ENCODE data around the gene PTPN11.
"Not testable (repeated sequence)": the region's sequence is repeated elsewhere in the genome, so short reads cannot be mapped to it uniquely, and the experiment has no call there.

Gene PTPN11

DNA sequence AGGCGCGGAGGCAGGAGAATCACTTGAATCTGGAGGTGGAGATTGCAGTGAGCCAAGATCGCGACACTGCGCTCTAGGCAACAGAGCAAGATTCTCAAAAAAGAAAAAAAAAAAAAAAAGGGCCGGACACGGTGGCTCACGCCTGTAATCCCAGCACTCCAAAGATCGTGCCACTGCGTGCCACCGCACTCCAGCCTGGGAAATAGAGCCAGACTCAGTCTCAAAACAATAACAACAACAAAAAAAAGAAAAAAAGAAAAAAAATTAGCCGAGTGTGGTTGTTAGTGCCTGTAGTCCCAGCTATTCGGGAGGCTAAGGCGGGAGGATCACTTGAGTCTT, 8.9 kb upstream of the PTPN11 start:
- no peak for DNase-seq

GRCh38 chr12:112413855-112414625, 4.7 kb upstream of the PTPN11 start:
- DNase-seq = no peak

DNA sequence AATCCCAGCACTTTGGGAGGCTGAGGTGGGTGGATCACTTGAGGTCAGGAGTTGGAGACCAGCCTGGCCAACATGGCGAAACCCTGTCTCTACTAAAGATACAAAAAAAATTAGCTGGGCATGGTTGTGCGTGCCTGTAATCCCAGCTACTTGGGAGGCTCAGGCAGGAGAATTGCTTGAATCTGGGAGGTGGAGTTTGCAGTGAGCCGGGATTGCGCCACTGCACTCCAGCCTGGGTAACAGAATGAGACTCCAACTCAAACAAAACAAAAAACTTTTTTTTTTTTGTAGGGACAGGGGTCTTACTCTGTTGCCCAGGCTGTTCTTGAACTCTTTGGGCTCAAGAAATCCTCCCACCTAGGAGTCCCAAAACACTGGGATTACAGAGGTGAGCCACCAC, 3.3 kb upstream of the PTPN11 start:
- DNase-seq = not testable (repeated sequence)

DNA sequence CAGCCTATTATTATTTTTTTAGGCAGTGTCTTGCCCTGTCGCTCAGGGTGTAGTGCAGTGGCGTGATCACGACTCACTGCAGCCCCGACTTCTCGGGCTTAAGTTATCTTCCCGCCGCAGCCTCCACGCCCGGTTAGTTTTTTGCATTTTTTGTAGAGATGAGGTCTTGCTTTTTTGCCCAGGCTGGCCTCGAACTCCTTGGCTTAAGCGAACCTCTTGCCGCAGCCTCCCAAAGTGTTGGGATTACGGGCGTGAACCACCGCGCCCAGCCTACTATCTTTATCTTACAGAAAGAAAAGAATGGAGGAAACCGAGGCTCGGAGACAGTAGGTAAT, 507 bp upstream of the PTPN11 start:
- DNase-seq = no peak

DNA sequence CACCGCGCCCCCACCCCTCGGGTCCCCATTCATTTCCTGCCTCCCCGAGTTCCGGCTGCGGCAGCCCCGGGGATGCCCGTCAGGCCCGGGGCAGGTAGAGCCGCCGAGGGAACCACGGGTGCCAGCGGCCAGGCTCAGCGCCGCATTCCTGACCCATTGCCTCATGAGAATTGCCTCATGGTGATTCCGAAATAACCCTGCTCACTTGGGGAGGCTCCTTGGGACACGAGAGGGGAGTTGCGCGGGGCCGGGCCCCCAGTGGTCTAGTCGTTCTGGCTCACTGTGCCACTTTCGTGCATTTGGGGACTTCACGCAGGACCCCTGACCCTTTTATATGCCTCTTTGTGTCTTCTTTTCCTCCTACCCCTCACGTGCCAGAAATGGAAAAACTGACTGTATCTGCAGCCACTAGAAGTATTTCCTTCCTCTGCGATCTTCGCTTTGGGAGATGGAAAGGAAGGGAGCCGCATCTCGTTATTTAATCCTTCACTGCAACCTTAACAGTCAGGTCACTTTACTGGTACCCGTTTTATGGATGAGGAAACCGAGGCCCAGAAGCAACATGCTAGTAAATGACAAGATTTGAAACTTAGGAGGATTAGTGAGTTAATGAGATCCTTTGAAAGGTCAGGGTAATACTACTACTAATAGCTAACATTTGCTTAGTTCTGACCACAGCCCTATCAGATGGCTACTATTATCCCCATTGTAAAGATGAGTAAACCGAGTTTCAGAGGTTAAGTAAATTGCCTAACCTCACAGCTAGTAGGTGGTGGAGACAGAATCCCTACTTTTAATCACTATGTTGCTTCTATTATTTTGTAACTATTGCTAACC, 768 bp downstream of the PTPN11 start:
- peak; percentile 9 for DNase-seq

GRCh38 chr12:112420740-112421139, 2.0 kb downstream of the PTPN11 start:
- no peak for DNase-seq

DNA sequence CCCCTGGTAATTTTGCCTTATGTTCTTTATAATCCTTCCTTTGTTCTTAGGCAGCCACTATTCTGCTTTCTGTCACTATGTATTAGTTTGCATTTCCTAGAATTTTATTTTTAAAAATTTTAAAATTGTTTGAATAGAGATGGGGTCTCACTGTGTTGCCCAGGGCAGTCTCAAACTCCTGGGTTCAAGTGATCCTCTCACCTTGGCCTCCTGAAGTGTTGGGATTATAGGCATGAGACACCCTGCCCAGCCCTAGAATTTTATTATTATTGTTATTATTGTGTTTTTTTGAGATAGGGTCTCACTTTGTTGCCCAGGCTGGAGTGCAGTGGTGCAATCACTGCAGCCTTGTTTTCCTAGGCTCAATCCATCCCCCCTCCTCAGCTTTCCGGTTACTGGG, 2.6 kb downstream of the PTPN11 start:
- no peak for DNase-seq

DNA sequence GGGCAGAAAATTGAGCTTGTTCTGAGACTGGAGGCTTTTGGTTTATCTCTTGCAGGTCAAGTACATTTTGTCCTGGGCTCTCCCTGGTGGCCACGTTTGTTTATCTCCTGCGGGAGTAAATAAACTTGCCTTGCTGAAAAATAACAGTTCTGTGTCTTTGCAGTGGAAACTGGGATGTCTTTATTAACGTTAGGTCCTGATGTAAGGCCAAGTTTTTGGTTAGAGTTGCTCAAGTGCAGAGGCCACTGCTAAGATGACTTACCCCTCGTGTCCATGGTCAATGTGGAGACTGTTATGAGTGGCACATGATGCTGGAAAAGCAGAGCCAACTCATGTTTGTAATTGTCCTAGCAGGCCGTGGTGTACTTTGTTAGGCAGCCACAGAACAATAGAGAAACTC, 3.8 kb downstream of the PTPN11 start:
- no peak for DNase-seq

- DNase-seq = no peak
Measured at GRCh38 chr12:112424126-112424525, 5.4 kb downstream of the PTPN11 start.

DNA sequence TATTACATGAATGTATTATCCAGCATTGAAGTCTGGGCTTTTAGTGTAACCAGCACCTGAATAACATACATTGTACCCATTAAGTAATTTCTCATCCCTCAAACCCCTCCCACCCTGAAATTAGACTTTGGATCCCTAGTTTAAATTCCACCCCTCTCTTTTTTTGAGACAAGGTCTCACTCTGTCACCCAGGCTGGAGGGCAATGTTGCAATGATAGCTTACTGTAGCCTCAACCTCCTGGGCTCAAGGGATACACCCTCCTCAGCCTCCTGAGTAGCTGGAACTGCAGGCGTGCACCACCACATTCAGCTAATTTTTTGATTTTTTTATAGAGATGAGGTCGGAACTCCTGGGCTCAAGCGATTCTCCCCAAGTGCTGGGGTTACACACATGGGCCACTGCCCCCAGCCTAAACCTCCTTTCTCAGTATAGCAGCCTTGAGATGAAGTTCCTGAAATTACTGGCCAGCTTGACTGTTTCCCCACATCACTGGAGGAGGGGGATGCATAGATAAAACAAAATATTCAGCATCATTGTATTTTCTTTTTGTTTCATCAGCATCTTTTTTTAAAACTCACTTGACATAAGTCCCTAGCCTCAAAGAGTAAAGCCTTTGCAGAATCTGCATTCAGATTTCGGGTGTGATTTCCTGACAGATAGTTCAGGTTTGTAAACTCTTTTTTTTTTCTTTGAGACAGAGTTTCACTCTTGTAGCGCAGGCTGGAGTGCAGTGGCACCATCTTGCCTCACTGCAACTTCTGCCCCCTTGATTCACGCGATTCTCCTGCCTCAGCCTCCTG, 7.0 kb downstream of the PTPN11 start:
- no peak for DNase-seq

- DNase-seq = no peak
Measured at GRCh38 chr12:112427760-112428159, 9.0 kb downstream of the PTPN11 start.

DNA sequence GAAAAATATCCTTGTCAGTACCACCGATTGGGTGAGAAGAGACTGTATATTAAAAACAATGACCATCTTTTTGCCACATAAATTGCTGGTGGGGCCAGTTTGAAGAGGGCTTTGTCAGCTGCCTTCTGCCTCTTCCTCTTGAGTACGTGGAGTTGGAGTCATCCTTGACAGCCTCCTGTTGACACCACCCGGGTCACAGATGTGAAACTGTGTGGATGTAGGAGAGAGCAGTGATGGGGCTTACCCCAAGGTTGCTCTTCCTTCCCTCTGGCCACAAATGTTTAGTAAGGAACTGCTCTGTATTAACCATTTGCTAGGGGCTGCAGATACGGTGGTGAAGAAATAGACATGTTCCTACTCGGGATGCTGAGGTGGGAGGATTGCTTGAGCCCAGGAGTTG, 12.2 kb downstream of the PTPN11 start:
- no peak for DNase-seq

DNA sequence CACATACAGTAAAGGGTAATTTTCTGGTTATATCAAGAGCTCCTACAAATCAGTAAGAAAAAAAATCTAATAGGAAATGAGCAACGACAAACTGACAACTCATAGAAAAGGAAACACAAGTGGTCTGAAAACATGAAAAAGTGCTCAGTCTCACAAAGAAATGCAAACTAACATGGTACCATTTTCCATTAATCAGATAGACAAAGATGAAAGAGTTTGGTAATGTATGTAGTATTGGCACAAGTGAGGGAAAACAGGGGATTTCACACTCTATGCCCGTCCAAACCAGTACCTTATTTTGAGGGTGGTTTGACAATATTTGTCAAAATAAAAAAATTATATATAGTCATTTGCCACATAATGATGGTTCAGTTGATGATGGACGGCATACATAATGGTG, 13.2 kb downstream of the PTPN11 start:
- DNase-seq = no peak

DNA sequence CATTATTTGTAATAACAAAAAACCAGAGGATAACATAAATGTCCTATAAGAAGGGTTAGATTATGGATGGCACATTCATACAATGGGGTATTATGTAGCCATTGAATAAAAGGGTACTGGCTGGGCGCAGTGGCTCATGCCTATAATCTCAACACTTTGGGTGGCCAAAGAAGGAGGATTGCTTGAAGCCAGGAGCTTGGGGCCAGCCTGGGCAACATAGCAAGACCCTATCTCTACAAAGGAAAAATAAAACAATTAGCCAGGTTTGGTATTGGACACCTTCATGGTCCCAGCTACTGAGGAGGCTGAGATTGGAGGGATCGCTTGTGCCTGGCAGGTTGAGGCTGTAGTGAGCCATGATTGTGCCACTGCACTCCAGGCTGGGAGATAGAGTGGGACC, 14.8 kb downstream of the PTPN11 start:
- no peak for DNase-seq

DNA sequence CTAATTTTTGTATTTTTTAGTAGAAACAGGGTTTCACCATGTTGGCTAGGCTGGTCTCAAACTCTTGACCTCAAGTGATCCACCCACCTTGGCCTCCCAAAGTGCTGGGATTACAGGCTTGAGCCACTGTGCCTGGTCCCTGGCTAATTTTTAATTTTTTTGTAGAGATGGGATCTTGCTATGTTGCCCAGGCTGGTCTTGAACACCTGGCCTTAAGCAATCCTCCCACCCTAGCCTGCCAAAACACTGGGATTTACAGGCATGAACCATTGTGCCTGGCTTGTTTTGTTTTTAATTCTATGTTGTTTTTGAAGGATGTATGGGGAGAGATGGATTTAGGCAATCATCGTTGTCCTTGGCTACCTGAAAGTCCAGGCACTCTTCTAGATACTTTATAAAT, 19.9 kb downstream of the PTPN11 start:
- DNase-seq = not testable (repeated sequence)

- no peak for DNase-seq
Measured at GRCh38 chr12:112439769-112440168, 21.0 kb downstream of the PTPN11 start.

GRCh38 chr12:112440653-112441052, 21.9 kb downstream of the PTPN11 start:
- not testable (repeated sequence) for DNase-seq

- DNase-seq = no peak
Measured at GRCh38 chr12:112443916-112444315, 25.2 kb downstream of the PTPN11 start.

DNA sequence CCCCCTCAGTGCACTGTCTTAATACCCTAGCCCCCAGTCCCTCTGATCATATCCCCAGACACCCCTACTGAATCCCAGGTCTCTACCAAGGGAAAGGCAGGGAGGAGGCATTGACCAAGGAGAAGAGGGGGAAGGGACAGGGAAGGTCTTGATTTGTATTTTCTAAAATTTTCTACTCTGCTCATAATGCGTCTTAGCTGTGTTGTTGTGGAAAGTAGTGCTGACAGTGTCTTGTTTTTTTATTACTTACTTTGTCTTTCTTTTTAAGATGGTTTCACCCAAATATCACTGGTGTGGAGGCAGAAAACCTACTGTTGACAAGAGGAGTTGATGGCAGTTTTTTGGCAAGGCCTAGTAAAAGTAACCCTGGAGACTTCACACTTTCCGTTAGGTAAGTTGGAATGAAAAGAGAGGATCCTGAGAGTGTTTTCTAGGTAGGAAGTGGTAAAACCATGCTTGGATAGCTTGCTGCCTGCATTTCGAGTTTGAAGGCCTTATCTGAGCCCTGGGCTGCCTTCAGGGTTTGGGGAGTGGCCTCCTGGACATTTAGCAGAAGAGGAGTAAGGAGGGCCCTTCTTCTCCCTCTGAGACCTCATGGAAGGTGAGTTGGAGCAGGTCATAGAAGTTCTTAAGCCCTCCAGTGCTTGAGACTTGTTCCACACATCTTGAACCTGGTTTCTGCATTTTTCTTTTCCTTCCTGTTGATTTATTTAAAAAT, 27.4 kb downstream of the PTPN11 start:
- DNase-seq = no peak

GRCh38 chr12:112447106-112447505, 28.4 kb downstream of the PTPN11 start:
- no peak for DNase-seq

DNA sequence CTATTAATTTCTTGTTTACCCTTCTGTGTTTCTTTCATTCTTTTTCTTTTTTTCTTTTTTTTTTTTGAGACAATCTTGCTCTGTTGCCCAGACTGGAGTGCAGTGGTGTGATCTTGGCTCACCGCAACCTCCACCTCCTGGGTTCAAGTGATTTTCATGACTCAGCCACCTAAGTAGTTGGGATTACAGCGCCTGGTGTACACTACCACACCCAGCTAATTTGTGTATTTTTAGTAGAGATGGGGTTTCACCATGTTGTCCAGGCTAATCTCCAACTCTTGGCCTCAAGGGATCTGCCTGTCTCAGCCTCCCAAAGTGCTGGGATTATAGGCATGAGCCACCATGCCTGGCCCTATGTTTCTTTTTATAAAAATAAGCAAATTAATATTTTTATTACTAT, 29.4 kb downstream of the PTPN11 start:
- not testable (repeated sequence) for DNase-seq

DNA sequence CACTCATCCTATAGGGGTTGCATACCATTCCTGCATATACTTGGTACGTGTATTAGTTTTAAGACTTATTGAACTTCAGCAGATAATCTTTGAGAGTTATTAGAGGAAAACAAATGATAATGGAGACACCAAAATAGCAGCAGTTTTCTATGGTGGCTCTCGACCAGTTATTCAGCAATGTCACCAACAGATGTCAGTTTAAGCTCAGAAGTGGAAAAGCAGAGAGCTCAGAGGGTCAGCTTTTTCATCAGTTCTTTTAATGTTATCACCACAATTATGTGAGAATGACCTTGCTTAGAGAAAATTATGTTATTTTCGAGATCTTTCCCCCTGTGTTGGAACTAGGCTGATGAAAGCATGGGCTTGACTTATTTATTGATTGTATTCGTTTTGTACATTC, 32.0 kb downstream of the PTPN11 start:
- DNase-seq = no peak

DNA sequence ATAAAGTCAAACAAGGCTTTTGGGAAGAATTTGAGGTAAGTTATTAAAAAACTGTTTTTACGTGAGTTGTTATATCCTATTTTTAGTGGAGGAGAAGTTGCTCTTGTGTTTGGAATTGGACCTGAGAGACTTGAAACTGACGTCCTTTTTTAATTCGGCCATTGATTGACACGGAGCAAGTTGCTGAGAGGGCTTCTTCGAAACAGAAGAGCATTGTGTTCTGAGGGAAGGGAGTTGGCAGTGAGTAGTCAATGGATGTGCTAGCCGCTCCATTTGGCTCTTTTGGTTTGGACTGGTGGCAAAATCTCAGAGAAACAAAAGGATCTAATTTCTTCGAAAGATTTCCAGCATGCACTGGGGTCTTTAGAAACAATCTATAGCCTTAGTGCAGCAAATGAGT, 37.3 kb downstream of the PTPN11 start:
- no peak for DNase-seq

All from DMS79 treated with DMSO at 0.1 percent for 48 hours (cell line).